GM19193 (cell line): ENCODE data around the gene SLC16A1.

Experiments
- POLR2A ChIP-seq: IDR thresholded peaks from 4 replicates; pipeline ENCODE4 v1.6.1; 2011; ENCODE audit not compliant: insufficient read depth, insufficient read length; ENCODE audit errors: extremely low read depth

SLC16A1 gene

GRCh38 chr1:112881742-112882127 is 74.3 kb downstream of the SLC16A1 start:
- no peak for TF ChIP-seq POLR2A

- no peak for TF ChIP-seq POLR2A
Measured at GRCh38 chr1:112879834-112880233, 76.2 kb downstream of the SLC16A1 start.

GRCh38 chr1:112878321-112878720 is 77.7 kb downstream of the SLC16A1 start:
- TF ChIP-seq POLR2A, result no peak

GRCh38 chr1:112877750-112878149 is 78.2 kb downstream of the SLC16A1 start:
- no peak for TF ChIP-seq POLR2A

- no peak for TF ChIP-seq POLR2A
Measured at GRCh38 chr1:112876315-112876714, 79.7 kb downstream of the SLC16A1 start.

GRCh38 chr1:112872551-112872962 is 83.4 kb downstream of the SLC16A1 start:
- no peak for TF ChIP-seq POLR2A

- TF ChIP-seq POLR2A, result no peak
Measured at GRCh38 chr1:112870887-112871646, 84.9 kb downstream of the SLC16A1 start.

GRCh38 chr1:112869895-112870294 is 86.1 kb downstream of the SLC16A1 start:
- TF ChIP-seq POLR2A, result no peak

- TF ChIP-seq POLR2A, result no peak
Measured at GRCh38 chr1:112868191-112868590, 87.8 kb downstream of the SLC16A1 start.

GRCh38 chr1:112866981-112867380 is 89.0 kb downstream of the SLC16A1 start:
- TF ChIP-seq POLR2A, result no peak

- TF ChIP-seq POLR2A, result no peak
Measured at GRCh38 chr1:112866151-112866550, 89.8 kb downstream of the SLC16A1 start.

GRCh38 chr1:112862753-112863426 is 93.1 kb downstream of the SLC16A1 start:
- TF ChIP-seq POLR2A, result no peak
